ENCODE data around the gene VWA5B1. TPM values are rescaled to one million over a fixed set of nuclear protein-coding genes. Genes with fewer than 3 reads are reported as not detected.

VWA5B1 gene
- total RNA-seq, 6 experiments from 2014 or later: not detected

DNA sequence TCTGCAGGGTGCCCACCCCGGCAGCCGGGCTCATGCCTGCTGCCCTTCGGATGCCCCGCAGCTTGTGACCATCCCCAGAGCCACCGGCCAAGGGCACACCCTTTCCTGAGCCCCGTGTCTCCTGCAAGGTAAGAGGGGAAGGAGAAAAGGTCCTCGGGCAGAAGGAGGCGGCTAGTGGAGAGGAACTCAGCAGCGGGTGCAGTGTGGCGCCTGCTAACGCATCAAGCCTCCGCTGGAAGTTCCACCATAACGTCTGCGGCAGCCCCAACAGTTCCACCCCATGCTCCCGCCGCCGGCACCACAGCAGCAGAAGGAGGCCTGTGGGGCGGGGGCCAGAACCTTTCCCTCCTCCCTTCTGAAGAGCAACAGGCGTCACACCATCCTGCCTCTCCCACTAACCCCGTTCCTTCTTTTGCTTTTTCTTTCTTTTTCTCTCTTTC is 990 bp downstream of the VWA5B1 start:
- Mint-ChIP-seq H3K27ac (no peak overlapping the region), H3K4me1 (ENCODE audit: low read depth) (no peaks in the 10 kb centered on the region), H3K4me3 (no peak overlapping the region)

DNA sequence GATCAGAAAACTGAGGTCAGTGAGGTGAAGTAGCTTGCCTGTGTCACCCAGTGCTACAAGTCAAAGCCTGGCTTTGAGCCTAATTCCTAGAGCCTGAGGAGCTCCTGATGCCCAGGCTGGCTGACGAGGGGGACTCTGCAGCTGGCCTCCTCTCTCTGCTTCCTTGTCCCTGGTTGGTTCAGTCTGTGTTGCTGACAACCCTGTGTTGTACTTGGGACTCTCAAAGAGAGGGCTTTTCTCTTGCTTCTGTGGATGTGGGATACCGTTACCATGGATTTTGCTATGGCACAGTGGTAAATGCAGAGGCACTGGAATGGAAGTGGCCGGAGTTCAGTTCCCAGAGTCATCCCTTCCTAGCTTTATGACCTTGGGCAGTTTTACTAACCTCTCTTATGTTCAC is 8.0 kb downstream of the VWA5B1 start:
- Mint-ChIP-seq H3K9me3 (no peaks in the 10 kb centered on the region), H3K27me3 (ENCODE audit: insufficient read depth) (peaks cover 39% of the 10 kb centered on the region), H3K36me3 (ENCODE audit: low read depth) (no peaks in the 10 kb centered on the region), H3K4me3 (no peak overlapping the region), H3K4me1 (ENCODE audit: low read depth) (no peaks in the 10 kb centered on the region; the same call in 1 of the 2 replicates), H3K27ac (no peak overlapping the region)
- no peak for DNase-seq
- TF ChIP-seq, protein P1, sequence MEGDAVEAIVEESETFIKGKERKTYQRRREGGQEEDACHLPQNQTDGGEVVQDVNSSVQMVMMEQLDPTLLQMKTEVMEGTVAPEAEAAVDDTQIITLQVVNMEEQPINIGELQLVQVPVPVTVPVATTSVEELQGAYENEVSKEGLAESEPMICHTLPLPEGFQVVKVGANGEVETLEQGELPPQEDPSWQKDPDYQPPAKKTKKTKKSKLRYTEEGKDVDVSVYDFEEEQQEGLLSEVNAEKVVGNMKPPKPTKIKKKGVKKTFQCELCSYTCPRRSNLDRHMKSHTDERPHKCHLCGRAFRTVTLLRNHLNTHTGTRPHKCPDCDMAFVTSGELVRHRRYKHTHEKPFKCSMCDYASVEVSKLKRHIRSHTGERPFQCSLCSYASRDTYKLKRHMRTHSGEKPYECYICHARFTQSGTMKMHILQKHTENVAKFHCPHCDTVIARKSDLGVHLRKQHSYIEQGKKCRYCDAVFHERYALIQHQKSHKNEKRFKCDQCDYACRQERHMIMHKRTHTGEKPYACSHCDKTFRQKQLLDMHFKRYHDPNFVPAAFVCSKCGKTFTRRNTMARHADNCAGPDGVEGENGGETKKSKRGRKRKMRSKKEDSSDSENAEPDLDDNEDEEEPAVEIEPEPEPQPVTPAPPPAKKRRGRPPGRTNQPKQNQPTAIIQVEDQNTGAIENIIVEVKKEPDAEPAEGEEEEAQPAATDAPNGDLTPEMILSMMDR (IDR thresholded peaks at IDR 0.05): no peak

More for the DNA sequence above, 990 bp downstream of the VWA5B1 start:
- TF ChIP-seq, protein P1 (IDR thresholded peaks at IDR 0.05): no peak
- no peak for DNase-seq
- H3K36me3 Mint-ChIP-seq (ENCODE audit: low read depth): no peaks in the 10 kb centered on the region
- no peaks in the 10 kb centered on the region for H3K9me3 Mint-ChIP-seq
- peaks cover 45% of the 10 kb centered on the region for H3K27me3 Mint-ChIP-seq (ENCODE audit: insufficient read depth)

DNA sequence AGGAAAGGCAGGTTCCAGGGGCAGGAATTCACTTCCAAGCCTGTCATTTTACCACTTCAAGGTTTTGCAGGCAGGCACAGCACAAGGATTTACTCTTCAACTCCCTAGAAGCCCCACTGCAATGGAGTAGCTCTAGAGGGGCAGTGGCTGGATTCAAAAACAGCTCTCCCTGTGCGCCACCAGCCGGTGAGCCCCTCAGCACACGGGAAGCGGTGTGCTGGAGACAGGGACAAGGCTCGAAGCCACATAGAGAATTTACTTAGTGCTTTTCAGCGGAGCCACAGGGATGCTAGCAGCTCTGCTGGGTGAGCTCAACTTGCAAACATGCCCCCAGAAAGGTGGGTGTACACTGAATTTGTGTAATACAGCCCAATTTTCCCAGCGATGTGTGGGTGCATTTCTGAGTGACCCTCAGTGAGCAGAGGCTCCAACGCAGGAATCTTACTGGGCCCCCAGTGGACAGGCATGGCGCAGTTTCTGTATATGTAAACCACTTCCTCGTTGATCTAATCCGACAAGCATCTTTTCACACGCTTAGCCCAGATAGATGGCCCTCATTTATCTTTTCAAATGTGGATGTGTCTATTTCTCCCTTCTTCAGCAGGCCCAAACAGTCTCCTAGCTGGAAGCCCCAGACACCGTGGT is 10.9 kb downstream of the VWA5B1 start:
- Mint-ChIP-seq H3K27ac (no peak overlapping the region), H3K4me3 (no peak overlapping the region), H3K27me3 (ENCODE audit: insufficient read depth) (peaks cover 34% of the 10 kb centered on the region), H3K36me3 (ENCODE audit: low read depth) (no peaks in the 10 kb centered on the region), H3K4me1 (ENCODE audit: low read depth) (no peaks in the 10 kb centered on the region; the same call in 1 of the 2 replicates), H3K9me3 (no peaks in the 10 kb centered on the region)
- TF ChIP-seq, protein P1 (IDR thresholded peaks at IDR 0.05): no peak
- no peak for DNase-seq

DNA sequence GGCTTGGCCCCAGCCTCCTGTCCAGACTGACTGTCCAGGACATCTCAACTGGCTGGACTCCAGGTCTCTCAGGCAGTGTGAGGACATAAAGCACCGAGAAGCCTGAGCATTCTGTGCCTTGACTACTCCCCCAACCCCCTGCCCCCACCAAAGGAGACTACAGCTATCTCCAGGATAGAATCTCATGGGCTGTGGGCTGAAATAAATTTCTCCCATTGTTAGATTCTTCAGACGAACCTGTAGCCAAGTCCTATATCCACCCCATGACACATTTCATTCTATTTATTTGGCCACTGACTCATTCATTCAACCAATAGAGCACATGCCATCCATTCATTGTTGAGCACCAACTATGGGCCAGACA is 11.4 kb downstream of the VWA5B1 start:
- no peak for DNase-seq

DNA sequence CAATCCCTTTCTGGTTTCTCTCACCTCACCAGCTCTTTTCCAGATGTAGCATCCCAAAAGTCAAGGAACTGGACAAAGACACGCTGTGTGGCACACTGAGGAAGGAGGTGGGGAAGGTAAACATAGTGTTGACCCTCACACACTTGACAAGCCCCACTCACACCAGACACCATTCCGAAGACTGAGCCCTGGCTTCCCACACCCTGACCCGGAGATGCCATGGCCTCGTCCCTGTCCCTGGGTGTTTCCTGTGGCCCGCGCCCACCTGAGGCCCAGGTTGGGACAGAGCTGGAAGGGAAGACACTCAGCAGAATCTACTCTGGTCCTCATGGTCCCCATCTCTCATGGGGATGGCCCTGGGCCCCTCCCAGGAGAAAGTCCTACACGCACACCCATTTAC is 16.4 kb downstream of the VWA5B1 start:
- TF ChIP-seq, protein P1 (IDR thresholded peaks at IDR 0.05): no peak

More for the DNA sequence above, 11.4 kb downstream of the VWA5B1 start:
- Mint-ChIP-seq H3K36me3 (ENCODE audit: low read depth) (no peaks in the 10 kb centered on the region), H3K27ac (no peak overlapping the region), H3K4me1 (ENCODE audit: low read depth) (no peaks in the 10 kb centered on the region; the same call in 1 of the 2 replicates), H3K4me3 (no peak overlapping the region), H3K27me3 (ENCODE audit: insufficient read depth) (peaks cover 35% of the 10 kb centered on the region), H3K9me3 (no peaks in the 10 kb centered on the region)
- TF ChIP-seq, protein P1 (IDR thresholded peaks at IDR 0.05): no peak

More for the DNA sequence above, 16.4 kb downstream of the VWA5B1 start:
- no peaks in the 10 kb centered on the region for H3K36me3 Mint-ChIP-seq (ENCODE audit: low read depth)
- no peaks in the 10 kb centered on the region for H3K9me3 Mint-ChIP-seq
- no peak for DNase-seq
- peaks cover 29% of the 10 kb centered on the region for H3K27me3 Mint-ChIP-seq (ENCODE audit: insufficient read depth)
- H3K4me1 Mint-ChIP-seq (ENCODE audit: low read depth): no peaks in the 10 kb centered on the region; the same call in 1 of the 2 replicates
- no peak overlapping the region for H3K4me3 Mint-ChIP-seq
- no peak overlapping the region for H3K27ac Mint-ChIP-seq
